ENCODE results near the gene MLF2.

GRCh38 chr12:6735448-6736191, 17.3 kb downstream of the MLF2 start:
- TF ChIP-seq, protein P1, sequence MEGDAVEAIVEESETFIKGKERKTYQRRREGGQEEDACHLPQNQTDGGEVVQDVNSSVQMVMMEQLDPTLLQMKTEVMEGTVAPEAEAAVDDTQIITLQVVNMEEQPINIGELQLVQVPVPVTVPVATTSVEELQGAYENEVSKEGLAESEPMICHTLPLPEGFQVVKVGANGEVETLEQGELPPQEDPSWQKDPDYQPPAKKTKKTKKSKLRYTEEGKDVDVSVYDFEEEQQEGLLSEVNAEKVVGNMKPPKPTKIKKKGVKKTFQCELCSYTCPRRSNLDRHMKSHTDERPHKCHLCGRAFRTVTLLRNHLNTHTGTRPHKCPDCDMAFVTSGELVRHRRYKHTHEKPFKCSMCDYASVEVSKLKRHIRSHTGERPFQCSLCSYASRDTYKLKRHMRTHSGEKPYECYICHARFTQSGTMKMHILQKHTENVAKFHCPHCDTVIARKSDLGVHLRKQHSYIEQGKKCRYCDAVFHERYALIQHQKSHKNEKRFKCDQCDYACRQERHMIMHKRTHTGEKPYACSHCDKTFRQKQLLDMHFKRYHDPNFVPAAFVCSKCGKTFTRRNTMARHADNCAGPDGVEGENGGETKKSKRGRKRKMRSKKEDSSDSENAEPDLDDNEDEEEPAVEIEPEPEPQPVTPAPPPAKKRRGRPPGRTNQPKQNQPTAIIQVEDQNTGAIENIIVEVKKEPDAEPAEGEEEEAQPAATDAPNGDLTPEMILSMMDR (IDR thresholded peaks at IDR 0.05; ENCODE audit: insufficient read depth, low read length, poor library complexity, severe bottlenecking), result no peak
- no peak for TF ChIP-seq EZH2phosphoT487 (conservative IDR thresholded peaks at IDR 0.05; ENCODE audit: low read length)
